Posterior vena cava (tissue), 2 donors: Measurements from ENCODE around the gene VENTX. TPM values are rescaled to one million over a fixed set of nuclear protein-coding genes. Genes with fewer than 3 reads are reported as not detected.
"Not testable (repeated sequence)": the region's sequence is repeated elsewhere in the genome, so short reads cannot be mapped to it uniquely, and the experiment has no call there.

Experiments
- DNase-seq: peaks from one replicate; pipeline ENCODE4 v3.0.0-alpha.2; 2020; ENCODE audit warnings: low spot score
- intact Hi-C, 2 donors: fragments of 100-400 bp; cut with DNase I; formaldehyde crosslinking; loops; one replicate each; pipeline versions ENCODE4 v1.14.1 to v1.14.2; 2022 to 2023
- total RNA-seq, 2 donors: library from RNA; stranded (reverse); fragmentation: NEBNext Ultra II Directional; extraction: Animal tissue kit (Norgen Biotek cat#: 25700); gene quantifications; one replicate each; pipeline ENCODE4 v1.2.1, GENCODE V29; 2021
- donor health status: DM: yes; HTN: yes; CAD: no.
- donor health status: DM: yes; HTN: yes; CAD: no.

VENTX gene
- total RNA-seq, 2 donors from 2014 or later, result 2.6 to 3.5 TPM

DNA sequence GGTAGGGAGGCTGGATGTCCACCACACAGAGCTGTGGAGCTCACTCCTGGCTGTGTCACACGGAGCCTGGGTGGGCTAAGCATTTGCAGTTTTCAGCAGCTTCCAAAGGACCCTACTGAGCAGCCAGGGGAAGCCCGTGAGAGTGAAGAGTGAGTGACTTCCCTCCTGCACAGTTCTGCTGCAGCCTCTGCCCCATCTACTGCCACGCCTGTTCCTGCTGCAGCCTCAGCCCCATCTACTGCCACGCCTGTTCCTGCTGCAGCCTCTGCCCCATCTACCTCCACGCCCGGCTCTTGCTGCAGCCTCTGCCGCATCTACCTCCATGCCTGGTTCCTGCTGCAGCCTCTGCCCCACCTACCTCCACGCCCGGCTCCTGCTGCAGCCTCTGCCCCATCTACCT, 26.8 kb downstream of the VENTX start:
- intact Hi-C loops, result no loop called here
- no peak for DNase-seq

DNA sequence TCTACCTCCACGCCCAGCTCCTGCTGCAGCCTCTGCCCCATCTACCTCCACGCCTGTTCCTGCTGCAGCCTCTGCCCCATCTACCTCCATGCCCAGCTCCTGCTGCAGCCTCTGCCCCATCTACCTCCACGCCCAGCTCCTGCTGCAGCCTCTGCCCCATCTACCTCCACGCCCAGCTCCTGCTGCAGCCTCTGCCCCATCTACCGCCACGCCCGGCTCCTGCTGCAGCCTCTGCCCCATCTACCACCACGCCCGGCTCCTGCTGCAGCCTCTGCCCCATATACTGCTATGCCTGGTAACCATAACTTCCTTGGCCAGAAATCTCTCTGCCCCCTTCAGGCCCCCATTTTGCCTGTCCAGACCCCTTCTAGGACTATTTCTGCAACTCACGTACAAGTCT, 27.4 kb downstream of the VENTX start:
- DNase-seq, intact Hi-C loops: not testable (repeated sequence)

DNA sequence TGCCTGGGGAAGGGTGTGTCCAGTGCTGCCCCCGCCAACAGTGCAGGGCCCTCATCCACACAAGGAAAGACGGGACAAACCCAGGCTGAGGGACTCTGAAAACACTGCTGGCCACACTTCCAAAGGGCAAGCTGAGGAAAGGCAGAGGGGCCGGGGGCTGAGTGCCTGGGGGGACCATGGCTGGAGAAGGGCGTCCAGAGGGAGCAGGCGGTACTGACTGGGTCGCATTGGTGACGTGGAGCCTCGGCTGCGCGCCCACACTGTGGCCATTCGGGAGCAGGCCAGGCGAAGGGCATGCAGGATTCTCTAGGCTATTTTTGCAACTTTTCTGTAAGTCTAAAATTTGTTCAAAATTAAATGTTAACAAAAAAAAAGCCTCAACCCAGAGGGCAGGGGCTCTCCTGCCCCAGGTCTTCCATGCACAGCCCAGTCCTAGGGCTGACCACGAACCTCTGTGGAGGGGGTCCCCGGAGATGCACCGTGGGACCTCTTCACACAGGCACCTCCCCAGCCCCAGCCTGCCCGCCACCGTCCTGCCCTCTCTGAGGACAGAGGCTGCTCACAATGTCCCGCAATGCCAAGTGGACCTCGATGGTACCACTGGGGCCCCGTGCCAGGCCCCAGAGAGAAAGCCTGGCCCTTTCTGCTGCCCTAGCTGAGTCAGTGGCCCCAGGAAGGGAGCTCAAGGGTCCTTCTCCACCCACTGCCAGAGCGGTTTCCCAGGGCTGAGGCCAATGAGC, 28.6 kb downstream of the VENTX start:
- intact Hi-C loops, result no loop called here
- DNase-seq, result no peak

DNA sequence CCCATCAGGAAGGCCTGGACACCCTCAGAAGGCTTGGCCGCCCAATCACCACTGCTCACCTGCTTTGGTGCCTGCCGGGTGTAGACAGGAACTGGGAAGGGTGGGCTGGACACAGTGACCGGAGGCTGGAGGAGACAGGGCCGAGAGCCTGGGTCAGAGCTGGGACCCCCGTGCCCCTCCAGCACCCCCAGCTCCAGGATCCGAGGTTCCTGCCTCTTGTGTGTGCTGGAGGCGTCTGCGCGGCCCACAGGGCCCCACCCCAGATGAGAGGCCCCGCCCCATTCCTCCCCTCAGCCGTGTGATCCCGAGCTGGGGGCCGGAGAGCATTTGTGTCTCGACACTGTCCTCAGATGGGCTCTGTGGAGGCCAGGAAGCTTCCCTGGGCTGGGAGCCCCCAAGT, 29.6 kb downstream of the VENTX start:
- intact Hi-C loops, result no loop called here
- no peak for DNase-seq

DNA sequence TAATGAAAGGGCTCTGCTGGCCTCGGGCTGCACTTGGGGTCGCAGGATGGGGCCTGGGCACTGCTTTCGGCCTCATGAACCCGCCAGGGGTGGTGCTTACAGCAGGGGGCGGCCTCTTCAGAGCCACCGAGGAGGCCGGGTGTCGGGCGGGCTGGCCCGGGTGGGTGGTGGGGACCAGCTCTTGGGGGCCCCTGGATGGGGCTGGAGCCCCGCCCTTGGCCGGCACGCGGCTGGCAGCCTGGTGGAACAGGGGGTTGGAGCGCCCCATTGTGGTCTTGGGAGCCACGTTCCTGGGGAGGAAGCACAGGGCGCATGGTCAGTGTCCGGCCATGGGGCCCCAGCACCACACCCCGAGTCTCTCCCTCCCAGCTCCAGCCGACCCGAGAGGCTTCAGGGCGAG, 30.2 kb downstream of the VENTX start:
- intact Hi-C loops, result no loop called here
- no peak for DNase-seq

DNA sequence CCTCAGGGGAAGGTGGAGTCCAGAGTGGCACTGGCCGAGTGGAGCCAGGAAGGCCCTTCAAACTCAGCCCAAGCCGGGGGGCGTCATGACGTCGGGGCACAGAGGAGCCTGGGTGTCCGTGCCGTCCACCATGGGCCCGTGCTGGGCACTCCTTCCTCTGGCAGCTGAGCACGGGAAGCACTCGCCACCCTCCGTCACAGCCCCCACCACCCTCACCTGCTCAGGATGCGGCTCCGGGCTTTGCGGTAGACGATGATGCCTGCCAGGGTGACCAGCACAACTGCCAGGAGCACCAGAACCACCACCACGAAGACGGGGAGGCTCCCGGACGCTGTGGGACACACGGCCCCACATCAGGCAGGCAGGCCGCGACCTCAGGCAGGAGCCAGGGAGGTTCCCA, 30.9 kb downstream of the VENTX start:
- no peak for DNase-seq
- intact Hi-C loops, result no loop called here

DNA sequence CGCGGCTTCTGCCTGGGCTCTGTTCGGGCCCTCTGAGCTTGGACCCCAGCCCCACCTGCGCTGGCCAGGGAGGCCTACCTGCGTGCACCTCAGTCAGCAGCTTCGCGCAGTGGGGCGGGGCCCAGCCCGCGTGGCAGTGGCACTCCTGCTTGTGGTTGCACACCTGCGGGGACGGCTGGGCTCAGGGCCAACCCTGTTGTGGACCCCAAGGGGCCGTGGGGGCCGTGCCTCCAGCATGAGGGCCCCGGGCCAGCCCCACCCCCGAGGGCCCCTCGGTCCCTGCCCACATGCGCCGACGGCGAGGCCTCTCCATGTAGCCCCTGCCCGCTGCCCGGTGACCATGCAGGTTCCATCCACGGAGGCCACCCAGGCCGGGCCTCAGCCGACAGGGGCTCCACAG, 31.7 kb downstream of the VENTX start:
- DNase-seq, result no peak
- intact Hi-C loops, result no loop called here

DNA sequence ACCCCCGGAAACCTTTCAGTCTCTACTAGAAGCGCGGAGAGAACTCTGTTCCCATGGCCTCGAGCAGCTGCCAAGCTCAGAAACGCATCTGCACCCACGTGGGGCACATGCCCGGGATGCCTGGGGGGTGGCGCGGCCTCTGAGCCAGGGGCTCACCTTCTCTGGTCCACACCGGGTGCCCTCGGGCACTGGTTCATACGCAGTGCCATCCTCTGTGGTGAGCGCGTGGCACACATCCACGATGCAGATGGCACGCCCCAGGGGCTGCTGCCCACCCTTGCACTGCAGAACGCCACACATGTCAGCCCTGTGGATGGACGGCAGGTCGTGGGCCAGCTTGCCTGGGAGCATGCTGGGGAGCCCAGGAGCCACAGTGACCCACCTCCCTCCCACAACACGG, 32.5 kb downstream of the VENTX start:
- DNase-seq, result no peak

DNA sequence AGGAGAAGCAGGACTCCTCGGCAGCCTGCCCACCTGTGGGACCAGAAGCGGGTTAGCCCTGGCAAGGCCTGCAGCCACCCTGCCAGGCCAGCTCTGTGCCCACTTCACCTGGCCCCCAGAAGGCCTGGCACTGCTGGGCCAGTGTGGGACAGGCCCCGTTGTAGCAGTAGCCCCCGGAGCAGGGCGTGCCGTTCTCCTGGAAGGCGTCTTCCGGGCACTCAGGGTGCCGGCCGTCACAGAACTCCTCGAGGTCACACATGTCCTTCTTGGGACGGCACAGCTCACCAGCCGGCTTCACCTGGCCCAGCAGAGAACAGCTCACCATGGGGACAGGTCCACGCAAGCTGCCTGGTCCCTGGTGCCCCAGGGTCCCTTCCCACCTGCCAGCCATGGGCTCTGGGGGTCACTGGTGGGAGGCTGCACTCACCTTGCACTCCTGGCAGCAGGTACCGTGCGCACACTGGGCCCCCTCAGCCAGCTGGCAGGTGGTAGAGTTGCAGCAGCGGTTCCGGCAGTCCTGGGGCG, 33.2 kb downstream of the VENTX start:
- intact Hi-C loops, result no loop called here

More for the DNA sequence above, 32.5 kb downstream of the VENTX start:
- intact Hi-C loops, result no loop called here

DNA sequence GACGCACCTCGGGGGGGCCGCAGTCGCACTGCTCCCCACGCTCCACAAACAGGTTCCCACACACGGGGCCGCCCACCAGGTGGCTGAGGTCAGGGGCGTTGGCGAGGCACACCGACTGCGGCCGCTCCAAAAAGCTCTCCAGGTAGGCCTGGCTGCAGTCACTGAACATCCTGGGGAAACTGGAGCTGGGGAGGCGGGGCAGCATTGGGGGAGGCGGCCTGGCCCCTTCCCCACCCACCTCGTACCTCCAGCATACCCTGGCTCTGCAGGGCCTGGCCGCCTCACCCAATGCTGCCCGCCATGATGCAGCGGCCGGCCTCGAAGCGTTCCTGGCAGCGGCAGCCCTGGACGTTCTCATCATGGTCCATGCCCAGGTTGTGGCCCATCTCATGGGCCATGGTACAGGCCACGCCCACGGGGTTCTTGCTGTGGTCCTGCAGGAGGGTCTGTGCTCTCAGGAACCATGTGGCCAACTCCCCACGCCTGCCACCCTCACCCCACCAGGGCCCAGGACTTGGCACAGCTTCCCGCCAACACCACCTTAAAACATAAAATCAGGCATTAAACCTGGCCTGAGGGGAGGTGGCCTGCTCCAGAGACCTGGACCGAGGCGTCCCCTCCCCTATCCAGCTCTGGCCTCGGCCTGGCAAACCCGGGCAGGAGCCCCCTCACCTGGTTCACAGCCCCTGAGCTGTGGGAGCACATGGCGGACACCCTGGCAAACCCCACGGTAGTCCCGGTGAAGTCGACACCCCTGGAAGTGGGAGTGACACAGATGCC, 34.1 kb downstream of the VENTX start:
- DNase-seq, result no peak
- intact Hi-C loops, result no loop called here

More for the DNA sequence above, 33.2 kb downstream of the VENTX start:
- no peak for DNase-seq

DNA sequence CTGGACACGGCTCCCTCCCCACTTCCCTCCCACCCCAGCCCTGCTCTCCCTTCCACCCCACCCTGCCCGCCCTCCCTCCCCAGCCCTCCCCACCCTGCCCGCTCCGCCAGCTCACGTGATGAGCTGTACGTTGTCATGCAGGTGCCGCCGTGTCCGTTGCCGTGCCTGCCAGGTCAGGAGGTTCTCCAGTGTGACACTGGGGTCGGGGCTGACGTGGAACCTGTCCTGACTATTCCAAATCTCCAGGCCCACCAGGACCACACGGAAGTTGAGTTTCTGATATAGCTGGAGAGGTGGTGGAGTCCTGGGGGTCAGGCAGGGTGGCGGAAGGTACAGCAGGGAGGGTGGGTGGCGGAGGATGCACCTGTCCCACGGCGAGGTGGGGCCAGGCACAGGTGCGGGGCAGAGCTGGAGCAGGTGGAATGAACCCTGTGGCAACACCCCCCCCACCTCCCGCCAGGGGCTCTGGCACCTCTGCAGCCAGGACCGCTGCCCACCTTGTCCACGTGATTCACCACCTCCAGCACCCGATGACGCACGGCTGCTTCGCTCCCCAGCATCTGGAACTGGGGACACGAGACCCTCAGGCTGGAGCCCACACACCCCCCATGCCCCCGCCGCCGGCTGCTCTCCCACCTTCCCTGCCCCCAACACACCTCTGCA, 34.8 kb downstream of the VENTX start:
- DNase-seq, result no peak
- intact Hi-C loops, result no loop called here

DNA sequence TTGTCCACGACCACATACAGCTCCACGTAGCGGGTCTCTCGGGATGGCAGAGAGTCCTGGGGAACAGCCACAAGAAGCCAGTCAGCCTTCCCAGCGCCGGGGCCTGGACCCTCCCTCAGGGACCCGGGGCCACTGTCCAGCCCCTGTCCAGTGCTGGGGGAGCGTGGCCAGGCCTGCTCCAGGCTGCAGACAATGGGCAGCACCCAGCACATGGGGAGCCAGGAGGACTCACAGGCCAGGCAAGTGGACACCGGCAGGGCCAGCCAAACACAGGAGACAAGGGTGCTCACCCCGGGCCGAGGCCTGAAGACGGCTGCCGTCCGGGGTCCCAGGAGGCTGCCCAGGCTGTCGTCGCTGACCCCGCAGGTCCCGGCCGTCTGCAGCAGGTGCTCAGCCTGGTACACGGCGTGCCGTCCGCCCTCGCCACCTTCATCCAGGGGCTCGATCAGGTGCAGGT, 35.3 kb downstream of the VENTX start:
- intact Hi-C loops, result no loop called here
- DNase-seq, result no peak

DNA sequence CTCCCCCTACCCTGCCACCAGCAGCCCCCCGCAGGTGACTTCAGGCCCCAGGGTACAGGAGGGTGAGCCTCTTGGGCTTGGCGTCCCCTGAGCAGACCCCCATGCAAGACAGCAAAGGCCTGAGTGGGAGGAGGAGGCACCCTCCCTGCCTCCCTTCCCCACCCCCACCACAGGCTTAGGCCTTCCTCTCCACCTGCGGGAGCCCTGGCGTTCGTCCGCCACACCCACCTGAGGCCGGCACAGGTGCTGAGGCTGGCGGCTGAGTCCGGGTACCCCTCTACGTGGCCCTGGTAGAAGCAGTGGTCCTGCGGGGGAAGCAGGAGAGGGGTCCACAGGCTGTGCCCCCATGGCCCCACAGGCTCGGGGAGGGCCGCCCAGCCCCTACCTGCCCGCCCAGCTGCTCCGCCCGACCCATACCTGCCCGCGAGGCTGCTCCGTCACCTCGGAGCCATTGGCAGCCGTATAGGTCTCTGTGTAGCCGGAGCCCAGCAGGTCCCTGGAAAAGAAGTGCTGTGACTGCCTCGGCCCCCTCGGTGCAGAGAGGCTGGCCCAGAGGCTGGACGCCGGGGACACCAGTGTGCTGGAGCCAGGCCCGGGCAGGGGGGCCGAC, 36.0 kb downstream of the VENTX start:
- DNase-seq, result no peak
- intact Hi-C loops, result no loop called here

DNA sequence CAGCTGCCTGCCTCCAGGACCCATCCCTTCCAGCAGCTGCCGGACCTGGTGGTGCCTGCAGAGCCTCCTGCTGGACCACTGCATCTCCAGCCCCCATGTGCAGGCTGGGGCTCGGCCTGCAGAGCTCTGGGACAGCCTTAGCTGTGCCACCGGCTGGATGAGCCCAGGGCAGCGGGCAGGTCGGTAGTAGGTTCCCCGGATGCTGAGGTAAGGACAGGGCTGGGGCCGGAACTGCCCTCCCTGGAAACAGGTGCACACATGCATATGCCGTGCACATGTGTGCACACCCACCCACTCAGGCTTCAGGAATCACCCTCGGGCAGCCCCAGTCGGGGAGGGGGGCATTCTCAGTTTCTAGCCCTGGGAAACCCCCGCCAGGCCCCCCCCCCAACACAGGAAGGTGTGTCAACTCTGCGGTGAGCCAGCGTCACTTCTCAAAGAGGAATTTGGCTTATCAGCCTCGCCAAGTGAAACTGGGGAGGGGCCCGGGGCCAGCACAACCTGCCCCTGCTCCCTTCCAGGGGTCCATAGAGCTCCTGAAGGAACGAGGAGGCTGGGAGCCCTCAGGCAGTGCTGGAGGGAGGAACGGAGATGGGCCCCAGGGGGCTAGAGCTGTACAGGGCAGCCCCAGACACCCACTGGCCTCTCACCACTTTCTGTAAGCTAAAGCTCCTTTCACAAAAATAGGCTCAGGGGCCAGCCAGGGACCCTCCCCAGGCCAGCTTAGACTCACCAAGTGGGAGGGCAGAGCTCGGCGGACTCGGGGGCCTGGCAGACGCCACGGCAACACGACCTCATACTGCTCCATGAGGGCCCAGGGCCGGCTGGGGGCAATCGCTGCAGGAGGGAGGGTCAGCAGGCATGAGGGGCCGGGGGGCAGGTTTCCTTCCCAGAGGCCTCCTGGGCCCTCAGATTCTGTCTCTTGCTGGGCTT, 37.4 kb downstream of the VENTX start:
- no peak for DNase-seq
- intact Hi-C loops, result no loop called here

DNA sequence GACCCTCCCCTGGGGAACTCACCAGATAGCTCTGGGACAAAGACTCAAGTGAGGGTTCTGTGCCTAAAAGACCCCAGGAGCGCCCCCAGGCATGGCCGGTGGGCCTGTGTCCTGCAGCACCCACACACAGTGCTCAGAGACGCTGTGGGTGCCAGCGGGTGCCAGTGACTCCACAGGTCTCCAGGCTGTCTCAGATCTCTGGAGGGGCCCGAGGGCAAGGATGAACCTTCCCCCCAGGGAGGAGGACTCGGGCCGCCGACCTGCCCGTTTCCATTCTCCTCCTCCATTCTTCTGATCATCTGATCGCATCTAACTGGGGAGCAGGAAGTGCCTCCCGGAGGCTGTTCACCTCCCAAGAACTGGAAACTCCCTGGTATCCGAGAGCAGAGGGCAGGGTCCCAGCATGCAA, 38.0 kb downstream of the VENTX start:
- DNase-seq, result no peak
- intact Hi-C loops, result no loop called here

DNA sequence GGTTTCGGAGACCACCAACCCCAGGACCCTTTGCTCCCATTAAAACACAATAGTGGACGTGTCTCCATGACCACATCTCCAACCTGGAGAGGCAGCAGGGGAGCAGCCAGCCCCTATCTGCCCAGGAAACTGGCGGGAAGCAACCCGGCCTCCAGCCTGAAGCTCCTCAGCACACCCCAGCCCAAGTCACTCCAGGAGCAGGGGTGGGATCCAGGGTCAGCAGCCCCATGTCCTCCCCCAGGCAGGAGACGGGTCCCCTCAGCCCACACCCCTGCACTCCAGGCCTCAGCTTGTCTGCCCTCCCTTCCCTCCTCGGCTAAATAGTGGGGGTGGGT, 38.4 kb downstream of the VENTX start:
- DNase-seq, result no peak
- intact Hi-C loops, result no loop called here

DNA sequence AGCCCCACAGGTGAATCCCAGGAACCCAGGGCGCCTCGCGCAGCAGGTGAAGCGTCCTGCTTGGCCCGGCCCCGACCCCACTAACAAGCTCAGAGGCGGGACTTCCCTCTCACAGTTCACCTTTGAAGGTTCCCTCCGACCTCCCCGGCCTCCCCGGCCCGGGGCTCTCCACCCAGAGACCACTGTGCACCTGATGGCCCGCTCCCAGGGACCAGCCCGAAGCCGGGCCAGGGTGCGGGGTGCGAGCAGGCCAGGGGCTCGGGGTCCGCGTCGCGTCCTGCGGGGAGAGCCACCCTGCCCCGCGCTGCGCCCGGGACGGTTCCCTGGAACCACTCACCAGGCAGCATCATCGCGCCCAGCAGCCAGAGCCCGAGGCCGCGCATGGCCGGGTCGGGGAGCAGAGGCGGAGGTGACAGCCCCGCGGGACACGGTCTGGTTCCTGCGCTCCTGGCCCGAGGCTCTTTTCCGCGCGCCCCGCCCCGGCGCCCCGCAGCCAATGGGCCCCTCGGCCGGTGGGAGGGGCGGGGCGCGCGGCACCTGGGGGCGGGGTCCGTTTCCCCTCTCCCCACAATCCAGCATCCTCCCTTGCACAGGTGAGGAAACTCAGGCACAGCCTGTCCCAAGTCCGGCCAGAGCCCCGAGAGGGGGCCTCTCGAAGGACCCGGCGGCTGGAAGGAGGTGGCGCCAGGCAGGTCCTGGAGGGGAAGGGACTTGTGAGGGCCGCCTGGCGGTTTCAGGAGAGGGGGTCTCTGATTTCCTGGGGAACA, 39.0 kb downstream of the VENTX start, which contains the start of gene ADAM8:
Gene ADAM8, minus strand, starts transcription at position 434 of the 767 bp plus-strand sequence. Its CDS starts 51 bp downstream, at position 383.
- DNase-seq, result no peak
- intact Hi-C loops, result no loop called here
